LNCAP (cell line): Measurements from ENCODE around the gene GRK3.

Experiments used
- TF ChIP-seq, protein P1 (sequence below): fragments of 450-650 bp; IDR thresholded peaks from 2 replicates; pipeline ENCODE4 v1.5.1; 2017; ENCODE audit warnings: mild to moderate bottlenecking

GRK3 gene

DNA sequence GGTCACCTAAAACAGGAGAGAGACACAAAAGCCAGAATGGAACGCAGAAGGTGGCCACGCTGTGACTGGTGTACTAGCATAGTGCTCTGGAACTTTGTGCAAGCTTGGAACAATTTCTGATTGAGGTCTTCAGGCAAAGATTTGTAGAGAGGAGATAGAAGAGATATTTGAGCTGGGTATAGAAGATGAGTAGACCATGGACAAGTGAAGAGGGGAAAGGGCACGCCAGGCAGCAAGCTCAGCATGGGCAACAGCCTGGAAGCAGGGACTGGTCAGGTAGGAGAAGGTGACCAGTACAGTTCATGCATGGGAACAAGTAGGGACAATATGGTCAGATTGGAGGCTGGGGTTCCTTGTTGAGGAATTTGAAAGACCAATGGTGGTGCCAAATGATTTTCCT lies 201.9 kb downstream of the GRK3 start:
- TF ChIP-seq, protein P1, sequence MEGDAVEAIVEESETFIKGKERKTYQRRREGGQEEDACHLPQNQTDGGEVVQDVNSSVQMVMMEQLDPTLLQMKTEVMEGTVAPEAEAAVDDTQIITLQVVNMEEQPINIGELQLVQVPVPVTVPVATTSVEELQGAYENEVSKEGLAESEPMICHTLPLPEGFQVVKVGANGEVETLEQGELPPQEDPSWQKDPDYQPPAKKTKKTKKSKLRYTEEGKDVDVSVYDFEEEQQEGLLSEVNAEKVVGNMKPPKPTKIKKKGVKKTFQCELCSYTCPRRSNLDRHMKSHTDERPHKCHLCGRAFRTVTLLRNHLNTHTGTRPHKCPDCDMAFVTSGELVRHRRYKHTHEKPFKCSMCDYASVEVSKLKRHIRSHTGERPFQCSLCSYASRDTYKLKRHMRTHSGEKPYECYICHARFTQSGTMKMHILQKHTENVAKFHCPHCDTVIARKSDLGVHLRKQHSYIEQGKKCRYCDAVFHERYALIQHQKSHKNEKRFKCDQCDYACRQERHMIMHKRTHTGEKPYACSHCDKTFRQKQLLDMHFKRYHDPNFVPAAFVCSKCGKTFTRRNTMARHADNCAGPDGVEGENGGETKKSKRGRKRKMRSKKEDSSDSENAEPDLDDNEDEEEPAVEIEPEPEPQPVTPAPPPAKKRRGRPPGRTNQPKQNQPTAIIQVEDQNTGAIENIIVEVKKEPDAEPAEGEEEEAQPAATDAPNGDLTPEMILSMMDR = no peak

DNA sequence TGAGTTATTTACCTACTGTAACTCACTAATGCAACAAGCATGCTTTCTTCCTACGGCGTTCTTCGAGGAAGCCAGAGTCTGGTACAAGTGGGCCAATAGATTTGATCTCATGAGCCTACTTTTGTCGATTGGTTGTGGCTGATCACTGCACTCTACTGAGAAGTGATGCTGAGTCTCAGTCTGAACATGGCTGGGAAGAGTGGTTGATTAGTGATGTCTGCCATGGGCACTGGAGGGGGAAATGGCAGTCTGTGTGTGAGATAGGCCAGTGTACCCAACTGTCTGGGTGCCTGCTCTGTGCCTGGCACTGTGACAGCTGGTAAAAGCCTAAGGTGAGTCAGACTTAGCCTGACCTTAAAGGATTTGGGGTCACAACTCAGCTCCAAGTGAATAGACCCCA lies 205.9 kb downstream of the GRK3 start:
- TF ChIP-seq, protein P1 = no peak

DNA sequence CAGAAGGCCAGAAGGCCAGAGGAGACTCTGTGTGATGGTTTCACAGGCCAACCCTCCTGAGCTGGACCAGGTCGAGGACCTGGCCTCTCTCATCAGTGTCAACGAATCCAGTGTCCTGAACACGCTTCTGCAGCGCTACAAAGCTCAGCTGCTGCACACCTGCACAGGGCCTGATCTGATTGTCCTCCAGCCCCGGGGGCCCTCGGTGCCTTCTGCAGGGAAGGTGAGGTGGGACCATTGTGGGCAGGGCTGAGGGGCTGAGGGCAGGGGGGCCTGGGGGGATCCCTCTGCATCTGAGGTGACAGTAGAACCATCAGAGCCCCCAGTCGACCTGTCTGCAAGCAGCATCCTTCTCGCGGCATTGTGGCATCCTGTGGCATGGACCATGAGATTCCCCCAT lies 207.8 kb downstream of the GRK3 start:
- TF ChIP-seq, protein P1 = no peak

DNA sequence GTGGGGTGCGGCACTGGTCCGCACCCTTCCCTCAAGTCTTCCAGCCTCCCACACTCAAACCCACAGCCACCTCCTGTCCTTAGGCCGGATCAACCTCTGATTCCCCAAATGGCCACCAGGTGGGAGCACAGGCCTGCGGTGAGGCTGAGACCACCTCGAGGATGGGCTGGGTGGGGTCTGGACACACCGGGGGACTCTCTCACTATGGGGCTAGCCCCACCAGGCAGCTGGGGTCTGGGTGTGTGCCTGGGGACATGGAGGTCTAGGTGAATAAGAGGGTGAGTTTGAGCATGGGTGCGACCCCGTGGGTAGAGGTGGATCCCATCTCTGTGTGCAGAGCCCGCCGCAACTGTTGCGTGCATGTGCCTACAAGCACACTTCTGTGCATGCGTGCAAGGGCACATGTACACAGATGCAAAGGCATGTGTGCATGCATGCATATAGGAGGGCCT lies 210.1 kb downstream of the GRK3 start:
- TF ChIP-seq, protein P1 = peak; percentile 35

DNA sequence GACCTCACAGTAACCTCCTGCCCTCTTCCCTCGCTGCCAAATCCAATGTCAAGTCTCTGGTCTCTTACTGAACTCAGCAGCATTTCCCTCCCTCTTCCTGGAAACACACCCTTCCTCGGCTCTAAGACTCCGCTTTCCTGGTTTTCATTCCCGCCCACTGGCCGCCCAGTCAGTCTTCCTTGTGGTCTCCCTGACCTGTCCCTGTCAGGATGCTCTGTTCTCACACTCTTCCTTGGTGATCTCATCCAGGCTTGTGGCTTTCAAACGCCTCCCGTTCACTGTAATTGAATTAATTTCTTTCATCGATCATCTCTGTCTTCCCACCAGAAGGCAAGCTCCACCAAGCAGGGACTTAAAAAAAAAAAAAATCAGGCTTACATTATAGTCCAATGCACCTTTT lies 211.1 kb downstream of the GRK3 start:
- TF ChIP-seq, protein P1 = no peak

DNA sequence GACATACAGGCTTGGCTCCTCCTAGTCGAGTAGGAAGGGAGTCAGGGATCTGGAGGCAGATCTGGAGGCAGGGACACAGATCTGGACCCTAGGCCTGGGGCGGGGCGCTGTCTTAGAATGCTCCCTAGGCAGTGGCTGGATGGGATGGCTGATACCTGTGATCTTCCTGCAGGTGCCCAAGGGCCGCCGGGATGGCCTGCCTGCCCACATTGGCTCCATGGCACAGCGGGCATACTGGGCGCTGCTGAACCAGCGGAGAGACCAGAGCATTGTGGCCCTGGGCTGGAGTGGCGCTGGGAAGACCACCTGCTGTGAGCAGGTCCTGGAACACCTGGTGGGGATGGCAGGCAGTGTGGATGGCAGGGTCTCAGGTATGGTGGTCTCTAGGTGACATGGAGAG lies 212.9 kb downstream of the GRK3 start:
- TF ChIP-seq, protein P1 = no peak

DNA sequence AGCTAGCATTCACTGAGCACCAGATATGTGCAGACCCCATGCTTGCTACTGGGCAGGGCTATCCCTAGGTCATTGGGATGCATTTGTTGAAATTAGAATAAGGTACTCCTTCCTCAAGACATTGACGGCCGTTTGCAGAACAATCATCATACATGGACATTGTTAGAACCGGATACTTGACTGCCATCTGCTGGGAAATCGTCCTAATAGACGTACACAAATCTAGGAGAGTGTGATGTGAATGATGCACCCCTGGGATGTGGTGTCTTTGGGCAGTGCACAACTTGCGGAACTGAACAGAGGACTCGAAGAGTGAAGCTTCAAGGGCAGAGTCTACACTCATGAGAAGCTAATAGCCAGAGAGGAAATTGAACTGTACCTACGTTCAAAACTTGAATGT lies 213.4 kb downstream of the GRK3 start:
- TF ChIP-seq, protein P1 = peak; percentile 60
